ENCODE data around the gene PABPN1L. TPM values are rescaled to one million over a fixed set of nuclear protein-coding genes. Genes with fewer than 3 reads are reported as not detected.
A peak's percentile ranks its signal among the peaks of the same experiment; 100 is the strongest.

Gene PABPN1L
- total and polyA plus RNA-seq, 10 donors: 0.26 to 1.3 (median 0.70) TPM; not detected in 4

- WGBS, 5 donors: 82 to 93% (median 88%) methylated on average over 22 of the region's 22 CpGs
Observed at GRCh38 chr16:88875703-88876234, 9.3 kb upstream of the PABPN1L start.

GRCh38 chr16:88874938-88875599 is 8.6 kb upstream of the PABPN1L start:
- intact Hi-C loops (cut with DNase I; ENCODE audit: low total_unique reads): no loop called here
- H3K27ac ChIP-seq: peak overlapping the region in 1 of 8 donors; percentile 16
- peaks cover 0 to 35% (median 26%) of the 10 kb centered on the region in 6 donors for H3K4me1 ChIP-seq
- no peak for DNase-seq
- no peak for TF ChIP-seq POLR2AphosphoS5 (IDR thresholded peaks at IDR 0.05)
- no peak overlapping the region for H3K4me3 ChIP-seq
- 90 to 94% (median 93%) methylated on average over 34 of the region's 34 CpGs for WGBS, 5 donors
- H3K36me3 ChIP-seq: peaks cover 0 to 63% (median 32%) of the 10 kb centered on the region in 6 donors
- H3K27me3 ChIP-seq (replicated peaks in 1 of 7): peaks cover 0 to 27% (median 12%) of the 10 kb centered on the region in 7 donors
- no peaks in the 10 kb centered on the region for H3K9me3 ChIP-seq

More at GRCh38 chr16:88875703-88876234, 9.3 kb upstream of the PABPN1L start:
- H3K27ac ChIP-seq: peak overlapping the region in 2 of 8 donors; percentile 7 to 16
- DNase-seq: no peak
- H3K4me1 ChIP-seq: peaks cover 0 to 28% (median 19%) of the 10 kb centered on the region in 6 donors
- intact Hi-C loops (cut with DNase I; ENCODE audit: low total_unique reads): no loop called here
- peaks cover 0 to 70% (median 38%) of the 10 kb centered on the region in 6 donors for H3K36me3 ChIP-seq
- H3K27me3 ChIP-seq (replicated peaks in 1 of 7): peaks cover 0 to 20% (median 7%) of the 10 kb centered on the region in 7 donors
- TF ChIP-seq POLR2A (IDR thresholded peaks at IDR 0.05) (no peak), POLR2AphosphoS5 (IDR thresholded peaks at IDR 0.05) (no peak), CTCF (IDR thresholded peaks at IDR 0.05 in 8 of 11, conservative IDR thresholded peaks at IDR 0.05 in 3 of 11) (no peak)
- no peaks in the 10 kb centered on the region for H3K9me3 ChIP-seq
- no peak overlapping the region for H3K4me3 ChIP-seq

GRCh38 chr16:88872650-88873331 is 6.3 kb upstream of the PABPN1L start:
- H3K9me3 ChIP-seq: no peaks in the 10 kb centered on the region
- WGBS, 5 donors: 60 to 80% (median 65%) methylated on average over 7 to 25 of the region's 25 CpGs
- intact Hi-C loops (cut with DNase I; ENCODE audit: low total_unique reads): no loop called here
- H3K4me3 ChIP-seq: no peak overlapping the region
- H3K36me3 ChIP-seq: peaks cover 0 to 40% (median 12%) of the 10 kb centered on the region in 6 donors
- TF ChIP-seq POLR2AphosphoS5 (IDR thresholded peaks at IDR 0.05): peak in 2 of 3 donors; percentile 10 to 31
- TF ChIP-seq CTCF (IDR thresholded peaks at IDR 0.05 in 8 of 11, conservative IDR thresholded peaks at IDR 0.05 in 3 of 11): no peak
- peaks cover 0 to 41% (median 12%) of the 10 kb centered on the region in 7 donors for H3K27me3 ChIP-seq (replicated peaks in 1 of 7)
- no peak overlapping the region for H3K27ac ChIP-seq
- H3K4me1 ChIP-seq: peaks cover 0 to 39% (median 26%) of the 10 kb centered on the region in 6 donors
- DNase-seq: no peak

- Histone ChIP-seq H3K4me1 (peaks cover 0 to 37% (median 25%) of the 10 kb centered on the region in 6 donors), H3K27ac (no peak overlapping the region), H3K4me3 (no peak overlapping the region), H3K36me3 (peaks cover 0 to 31% (median 6%) of the 10 kb centered on the region in 6 donors), H3K27me3 (replicated peaks in 1 of 7) (peaks cover 0 to 41% (median 12%) of the 10 kb centered on the region in 7 donors), H3K9me3 (no peaks in the 10 kb centered on the region)
- intact Hi-C loops (cut with DNase I; ENCODE audit: low total_unique reads): no loop called here
- 64 to 75% (median 69%) methylated on average over 12 to 21 of the region's 21 CpGs for WGBS, 5 donors
- DNase-seq: no peak
- peak in 1 of 3 donors; percentile 13 for TF ChIP-seq POLR2AphosphoS5 (IDR thresholded peaks at IDR 0.05)
- TF ChIP-seq POLR2A (IDR thresholded peaks at IDR 0.05): no peak
- TF ChIP-seq CTCF (IDR thresholded peaks at IDR 0.05 in 8 of 11, conservative IDR thresholded peaks at IDR 0.05 in 3 of 11): no peak
Observed at GRCh38 chr16:88871730-88872416, 5.4 kb upstream of the PABPN1L start.
